GM23338 (cell line): ENCODE measurements around the gene WWC1. TPM values are rescaled to one million over a fixed set of nuclear protein-coding genes. Genes with fewer than 3 reads are reported as not detected.
A peak's percentile ranks its signal among the peaks of the same experiment; 100 is the strongest.

ENCODE experiments used
- ATAC-seq: fragments of 200-7000 bp; cut with Tn5 transposase; 3 replicates; pipeline ENCODE4 v1.9.1; 2020
- DNase-seq: peaks from one replicate; pipeline ENCODE4 v3.0.0-alpha.2; 2015; ENCODE audit warnings: low spot score
- H2AFZ ChIP-seq: fragments of 200-600 bp; sonication (generic); 2 replicates; pipeline ENCODE4 v1.8.0; 2016; ENCODE audit warnings: antibody characterized with exemption, mild to moderate bottlenecking, moderate library complexity
- H3F3A ChIP-seq: fragments of 200-600 bp; sonication (generic); replicated peaks from 2 replicates; pipeline ENCODE4 v1.8.0; 2017; ENCODE audit warnings: antibody characterized with exemption, mixed run types, low read depth
- H3K27ac ChIP-seq: fragments of 200-600 bp; sonication (generic); 2 replicates; pipeline ENCODE4 v1.6.1; 2016; ENCODE audit warnings: low read depth
- H3K27me3 ChIP-seq: fragments of 200-600 bp; sonication (generic); 2 replicates; pipeline ENCODE4 v1.8.0; 2016; ENCODE audit warnings: mild to moderate bottlenecking, mixed run types, moderate library complexity; ENCODE audit not compliant: insufficient read depth
- H3K36me3 ChIP-seq: fragments of 200-600 bp; sonication (generic); 2 replicates; pipeline ENCODE4 v1.8.0; 2016; ENCODE audit warnings: mild to moderate bottlenecking; ENCODE audit not compliant: insufficient read depth
- H3K4me1 ChIP-seq: fragments of 200-600 bp; sonication (generic); 2 replicates; pipeline ENCODE4 v1.8.0; 2016; ENCODE audit warnings: mild to moderate bottlenecking, moderate library complexity; ENCODE audit not compliant: insufficient read depth
- H3K4me2 ChIP-seq: fragments of 200-600 bp; sonication (generic); 2 replicates; pipeline ENCODE4 v1.7.1; 2017; ENCODE audit warnings: mixed run types
- H3K4me3 ChIP-seq: fragments of 200-600 bp; sonication (generic); 2 replicates; pipeline ENCODE4 v1.6.1; 2016; ENCODE audit warnings: mixed run types
- H3K79me2 ChIP-seq: fragments of 200-600 bp; sonication (generic); replicated peaks from 2 replicates; pipeline ENCODE4 v1.8.0; 2017; ENCODE audit warnings: mild to moderate bottlenecking; ENCODE audit not compliant: insufficient read depth
- H3K9me2 ChIP-seq: fragments of 200-600 bp; sonication (generic); 2 replicates; pipeline ENCODE4 v1.8.0; 2017; ENCODE audit not compliant: insufficient read depth
- H4K20me1 ChIP-seq: fragments of 200-600 bp; sonication (generic); replicated peaks from 2 replicates; pipeline ENCODE4 v1.8.0; 2017; ENCODE audit warnings: mild to moderate bottlenecking; ENCODE audit not compliant: insufficient read depth
- H3K27ac Mint-ChIP-seq: 2 replicates; pipeline ENCODE4 v1.8.0; 2020; ENCODE audit warnings: inconsistent platforms, mild to moderate bottlenecking, moderate library complexity, mixed read lengths
- H3K27me3 Mint-ChIP-seq: 3 replicates; pipeline ENCODE4 v1.8.0; 2022; ENCODE audit warnings: low read depth, mild to moderate bottlenecking, moderate library complexity, mixed read lengths, inconsistent platforms; ENCODE audit not compliant: insufficient read depth, poor library complexity
- H3K36me3 Mint-ChIP-seq: 3 replicates; pipeline ENCODE4 v1.8.0; 2021; ENCODE audit warnings: low read depth, mild to moderate bottlenecking, inconsistent platforms, moderate library complexity, mixed read lengths
- H3K4me1 Mint-ChIP-seq: 3 replicates; pipeline ENCODE4 v1.8.0; 2020; ENCODE audit warnings: mild to moderate bottlenecking, inconsistent platforms, mixed read lengths
- H3K4me3 Mint-ChIP-seq: 3 replicates; pipeline ENCODE4 v1.8.0; 2021; ENCODE audit warnings: moderate library complexity, mild to moderate bottlenecking, inconsistent platforms, mixed read lengths
- H3K9me3 Mint-ChIP-seq: 3 replicates; pipeline ENCODE4 v1.8.0; 2020; ENCODE audit warnings: moderate library complexity, mild to moderate bottlenecking, inconsistent platforms, mixed read lengths
- CREB1 ChIP-seq: fragments of 250-450 bp; sonication (Bioruptor Pico); IDR thresholded peaks from 2 replicates; pipeline ENCODE4 v1.5.0; 2020; ENCODE audit warnings: low read depth, mild to moderate bottlenecking, moderate library complexity
- EZH2 ChIP-seq: fragments of 200-600 bp; sonication (generic); IDR thresholded peaks from one replicate; pipeline ENCODE4 v1.8.0; 2017; ENCODE audit warnings: antibody characterized with exemption, mild to moderate bottlenecking, low read depth; ENCODE audit not compliant: unreplicated experiment
- EZH2phosphoT487 ChIP-seq: fragments of 200-600 bp; sonication (generic); IDR thresholded peaks from one replicate; pipeline ENCODE4 v1.8.1; 2018; ENCODE audit warnings: antibody characterized with exemption; ENCODE audit not compliant: unreplicated experiment
- POLR2AphosphoS5 ChIP-seq: IDR thresholded peaks from 2 replicates; pipeline ENCODE4 v1.6.1; 2016; ENCODE audit warnings: antibody characterized with exemption, low read depth
- STAT1 ChIP-seq: IDR thresholded peaks from one replicate; pipeline ENCODE4 v1.6.1; 2016; ENCODE audit warnings: antibody characterized with exemption; ENCODE audit not compliant: unreplicated experiment
- polyA plus RNA-seq: library from polyadenylated mRNA; unstranded; fragments of >200 nt; fragmentation: Nextera tagmentation; extraction: Ambion mirVana; gene quantifications from 2 replicates; pipeline ENCODE4 v1.2.1, GENCODE V29; 2016
- total RNA-seq: library from RNA; depleted of rRNA; stranded (reverse); fragments of >200 nt; shearing (Covaris generic); gene quantifications from 2 replicates; pipeline ENCODE4 v1.2.3, GENCODE V29; 2014
- TF ChIP-seq, protein P1 (sequence below), 2 experiments: fragments of 200-600 bp in 1 of 2; sonication (generic) in 1 of 2; conservative IDR thresholded peaks; 2 replicates each; pipeline versions ENCODE4 v1.5.1 to v1.6.1; 2016 to 2017; ENCODE audit warnings: antibody characterized with exemption in 2 of 2, low read depth in 2 of 2, mild to moderate bottlenecking in 2 of 2, moderate library complexity in 1 of 2
- TF ChIP-seq, protein P2 (sequence below): IDR thresholded peaks from 2 replicates; pipeline ENCODE4 v1.6.1; 2016; ENCODE audit warnings: antibody characterized with exemption
- TF ChIP-seq, protein P3 (sequence below): IDR thresholded peaks from one replicate; pipeline ENCODE4 v1.6.1; 2018; ENCODE audit warnings: antibody characterized with exemption; ENCODE audit not compliant: unreplicated experiment

The WWC1 gene
- total and polyA plus RNA-seq, 2 experiments from 2014 or later, result 25.4 to 27.8 TPM

DNA sequence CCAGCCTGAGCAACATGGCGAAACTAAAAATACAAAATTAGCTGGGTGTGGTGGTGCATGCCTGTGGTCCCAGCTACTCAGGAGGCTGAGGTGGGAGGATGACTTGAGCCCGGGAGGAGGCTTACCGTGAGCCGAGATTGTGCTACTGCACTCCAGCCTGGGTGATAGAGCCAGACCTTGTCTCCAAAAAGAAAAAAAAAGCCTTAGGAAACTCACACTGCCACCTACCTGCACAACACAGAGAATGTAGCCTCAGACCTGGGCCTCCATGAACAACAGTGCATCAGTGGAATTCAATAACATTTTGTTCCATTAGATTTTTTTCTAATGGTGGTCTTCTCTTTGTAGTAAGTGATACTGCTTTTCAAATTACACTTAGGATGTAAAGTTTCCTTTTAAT lies 131.0 kb downstream of the WWC1 start:
- Mint-ChIP-seq H3K4me1 (no peaks in the 10 kb centered on the region), H3K36me3 (peaks cover 15% of the 10 kb centered on the region), H3K9me3 (no peaks in the 10 kb centered on the region; the same call in 1 of the 3 replicates), H3K4me3 (no peak overlapping the region), H3K27me3 (peaks cover 7% of the 10 kb centered on the region), H3K27ac (no peak overlapping the region)
- H3K79me2 ChIP-seq, result no peaks in the 10 kb centered on the region
- ATAC-seq, result peak; percentile 86
- no peak overlapping the region for H3K27ac ChIP-seq
- no peaks in the 10 kb centered on the region for H3K4me1 ChIP-seq
- no peaks in the 10 kb centered on the region for H4K20me1 ChIP-seq
- H2AFZ ChIP-seq, result no peak overlapping the region
- TF ChIP-seq EZH2 (no peak), STAT1 (no peak)
- TF ChIP-seq, protein P1, sequence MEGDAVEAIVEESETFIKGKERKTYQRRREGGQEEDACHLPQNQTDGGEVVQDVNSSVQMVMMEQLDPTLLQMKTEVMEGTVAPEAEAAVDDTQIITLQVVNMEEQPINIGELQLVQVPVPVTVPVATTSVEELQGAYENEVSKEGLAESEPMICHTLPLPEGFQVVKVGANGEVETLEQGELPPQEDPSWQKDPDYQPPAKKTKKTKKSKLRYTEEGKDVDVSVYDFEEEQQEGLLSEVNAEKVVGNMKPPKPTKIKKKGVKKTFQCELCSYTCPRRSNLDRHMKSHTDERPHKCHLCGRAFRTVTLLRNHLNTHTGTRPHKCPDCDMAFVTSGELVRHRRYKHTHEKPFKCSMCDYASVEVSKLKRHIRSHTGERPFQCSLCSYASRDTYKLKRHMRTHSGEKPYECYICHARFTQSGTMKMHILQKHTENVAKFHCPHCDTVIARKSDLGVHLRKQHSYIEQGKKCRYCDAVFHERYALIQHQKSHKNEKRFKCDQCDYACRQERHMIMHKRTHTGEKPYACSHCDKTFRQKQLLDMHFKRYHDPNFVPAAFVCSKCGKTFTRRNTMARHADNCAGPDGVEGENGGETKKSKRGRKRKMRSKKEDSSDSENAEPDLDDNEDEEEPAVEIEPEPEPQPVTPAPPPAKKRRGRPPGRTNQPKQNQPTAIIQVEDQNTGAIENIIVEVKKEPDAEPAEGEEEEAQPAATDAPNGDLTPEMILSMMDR (conservative IDR thresholded peaks at IDR 0.05; ENCODE audit: low read depth in 2 of 2), result peak; percentile 52 to 56
- no peak overlapping the region for H3K4me3 ChIP-seq
- peak; percentile 57 for DNase-seq
- H3K27me3 ChIP-seq, result no peaks in the 10 kb centered on the region
- H3K4me2 ChIP-seq, result no peak overlapping the region
- H3K9me2 ChIP-seq, result no peaks in the 10 kb centered on the region
- H3K36me3 ChIP-seq, result no peaks in the 10 kb centered on the region; the same call in 1 of the 2 replicates
- H3F3A ChIP-seq, result no peaks in the 10 kb centered on the region

DNA sequence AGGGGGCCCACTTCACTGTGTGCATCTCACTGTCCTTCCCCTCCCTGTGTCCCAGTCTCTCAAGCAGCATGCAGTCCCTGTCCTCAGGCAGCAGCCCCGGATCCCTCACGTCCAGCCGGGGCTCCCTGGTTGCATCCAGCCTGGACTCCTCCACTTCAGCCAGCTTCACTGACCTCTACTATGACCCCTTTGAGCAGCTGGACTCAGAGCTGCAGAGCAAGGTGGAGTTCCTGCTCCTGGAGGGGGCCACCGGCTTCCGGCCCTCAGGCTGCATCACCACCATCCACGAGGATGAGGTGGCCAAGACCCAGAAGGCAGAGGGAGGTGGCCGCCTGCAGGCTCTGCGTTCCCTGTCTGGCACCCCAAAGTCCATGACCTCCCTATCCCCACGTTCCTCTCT lies 132.0 kb downstream of the WWC1 start:
- no peak overlapping the region for H2AFZ ChIP-seq
- no peaks in the 10 kb centered on the region for H4K20me1 ChIP-seq
- H3K27ac ChIP-seq, result no peak overlapping the region
- H3K36me3 ChIP-seq, result no peaks in the 10 kb centered on the region
- no peak overlapping the region for H3K27ac Mint-ChIP-seq
- ATAC-seq, result no peak
- H3K4me3 ChIP-seq, result no peak overlapping the region
- H3K27me3 Mint-ChIP-seq, result peaks cover 5% of the 10 kb centered on the region
- H3K36me3 Mint-ChIP-seq, result peaks cover 14% of the 10 kb centered on the region
- no peak overlapping the region for H3K4me3 Mint-ChIP-seq
- no peaks in the 10 kb centered on the region for H3K79me2 ChIP-seq
- no peaks in the 10 kb centered on the region; the same call in 2 of the 3 replicates for H3K9me3 Mint-ChIP-seq
- no peaks in the 10 kb centered on the region for H3K27me3 ChIP-seq
- H3K4me2 ChIP-seq, result no peak overlapping the region
- no peaks in the 10 kb centered on the region for H3K4me1 ChIP-seq
- H3F3A ChIP-seq, result no peaks in the 10 kb centered on the region
- H3K4me1 Mint-ChIP-seq, result no peaks in the 10 kb centered on the region
- no peaks in the 10 kb centered on the region for H3K9me2 ChIP-seq
- DNase-seq, result no peak
- TF ChIP-seq, protein P1 (conservative IDR thresholded peaks at IDR 0.05; ENCODE audit: low read depth in 2 of 2), result no peak
- TF ChIP-seq, protein P2, sequence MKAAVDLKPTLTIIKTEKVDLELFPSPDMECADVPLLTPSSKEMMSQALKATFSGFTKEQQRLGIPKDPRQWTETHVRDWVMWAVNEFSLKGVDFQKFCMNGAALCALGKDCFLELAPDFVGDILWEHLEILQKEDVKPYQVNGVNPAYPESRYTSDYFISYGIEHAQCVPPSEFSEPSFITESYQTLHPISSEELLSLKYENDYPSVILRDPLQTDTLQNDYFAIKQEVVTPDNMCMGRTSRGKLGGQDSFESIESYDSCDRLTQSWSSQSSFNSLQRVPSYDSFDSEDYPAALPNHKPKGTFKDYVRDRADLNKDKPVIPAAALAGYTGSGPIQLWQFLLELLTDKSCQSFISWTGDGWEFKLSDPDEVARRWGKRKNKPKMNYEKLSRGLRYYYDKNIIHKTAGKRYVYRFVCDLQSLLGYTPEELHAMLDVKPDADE, result no peak
- TF ChIP-seq CREB1 (CRISPR knock-in tag), result no peak
- TF ChIP-seq, protein P3, sequence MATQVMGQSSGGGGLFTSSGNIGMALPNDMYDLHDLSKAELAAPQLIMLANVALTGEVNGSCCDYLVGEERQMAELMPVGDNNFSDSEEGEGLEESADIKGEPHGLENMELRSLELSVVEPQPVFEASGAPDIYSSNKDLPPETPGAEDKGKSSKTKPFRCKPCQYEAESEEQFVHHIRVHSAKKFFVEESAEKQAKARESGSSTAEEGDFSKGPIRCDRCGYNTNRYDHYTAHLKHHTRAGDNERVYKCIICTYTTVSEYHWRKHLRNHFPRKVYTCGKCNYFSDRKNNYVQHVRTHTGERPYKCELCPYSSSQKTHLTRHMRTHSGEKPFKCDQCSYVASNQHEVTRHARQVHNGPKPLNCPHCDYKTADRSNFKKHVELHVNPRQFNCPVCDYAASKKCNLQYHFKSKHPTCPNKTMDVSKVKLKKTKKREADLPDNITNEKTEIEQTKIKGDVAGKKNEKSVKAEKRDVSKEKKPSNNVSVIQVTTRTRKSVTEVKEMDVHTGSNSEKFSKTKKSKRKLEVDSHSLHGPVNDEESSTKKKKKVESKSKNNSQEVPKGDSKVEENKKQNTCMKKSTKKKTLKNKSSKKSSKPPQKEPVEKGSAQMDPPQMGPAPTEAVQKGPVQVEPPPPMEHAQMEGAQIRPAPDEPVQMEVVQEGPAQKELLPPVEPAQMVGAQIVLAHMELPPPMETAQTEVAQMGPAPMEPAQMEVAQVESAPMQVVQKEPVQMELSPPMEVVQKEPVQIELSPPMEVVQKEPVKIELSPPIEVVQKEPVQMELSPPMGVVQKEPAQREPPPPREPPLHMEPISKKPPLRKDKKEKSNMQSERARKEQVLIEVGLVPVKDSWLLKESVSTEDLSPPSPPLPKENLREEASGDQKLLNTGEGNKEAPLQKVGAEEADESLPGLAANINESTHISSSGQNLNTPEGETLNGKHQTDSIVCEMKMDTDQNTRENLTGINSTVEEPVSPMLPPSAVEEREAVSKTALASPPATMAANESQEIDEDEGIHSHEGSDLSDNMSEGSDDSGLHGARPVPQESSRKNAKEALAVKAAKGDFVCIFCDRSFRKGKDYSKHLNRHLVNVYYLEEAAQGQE, result no peak
- TF ChIP-seq STAT1, result no peak
- no peak for TF ChIP-seq EZH2phosphoT487
- no peak for TF ChIP-seq POLR2AphosphoS5
